CD4-positive, alpha-beta T cell treated with Interleukin-17A for 1 hour (primary cell): ENCODE measurements around the gene NME5.
A peak's percentile ranks its signal among the peaks of the same experiment; 100 is the strongest.

Experiments used
- DNase-seq: peaks from one replicate; pipeline ENCODE4 v3.0.0-alpha.2; 2020

Gene NME5

DNA sequence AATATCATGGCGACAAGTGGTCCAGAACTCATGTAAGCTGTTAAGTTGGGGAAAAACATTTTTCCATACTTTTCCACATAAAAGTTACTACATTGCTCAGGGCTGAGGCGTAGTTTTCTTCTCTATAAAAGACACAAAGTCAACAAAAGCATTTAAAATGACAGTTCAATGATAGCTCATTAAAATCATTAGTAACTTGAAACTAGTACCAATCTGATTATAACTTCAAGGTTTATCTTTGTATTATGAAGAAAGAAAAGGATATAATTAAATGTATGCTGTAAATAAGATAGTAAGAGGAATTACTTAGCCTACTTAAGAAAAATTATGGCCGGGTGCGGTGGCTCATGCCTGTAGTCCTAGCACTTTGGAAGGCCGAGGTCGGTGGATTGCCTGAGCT lies 9.9 kb downstream of the NME5 start:
- no peak for DNase-seq

DNA sequence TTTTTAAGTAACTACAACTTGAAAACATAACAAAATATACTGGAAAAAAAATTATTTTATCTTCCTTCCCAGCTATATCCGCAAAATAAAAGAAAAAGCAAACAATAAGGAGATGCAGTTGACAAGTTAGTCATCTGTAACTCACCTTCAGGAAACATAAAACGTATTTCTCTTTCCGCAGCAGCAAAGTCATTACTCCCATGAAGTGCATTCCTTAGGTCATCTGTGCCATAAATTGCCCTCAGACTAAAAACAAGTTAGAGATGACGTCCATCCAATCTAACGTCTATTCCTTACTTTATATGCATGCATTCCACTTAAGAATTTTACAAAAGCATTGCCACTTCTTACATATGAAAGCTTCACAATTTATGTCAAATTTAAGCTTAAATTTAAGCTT lies 10.9 kb downstream of the NME5 start:
- DNase-seq: no peak

DNA sequence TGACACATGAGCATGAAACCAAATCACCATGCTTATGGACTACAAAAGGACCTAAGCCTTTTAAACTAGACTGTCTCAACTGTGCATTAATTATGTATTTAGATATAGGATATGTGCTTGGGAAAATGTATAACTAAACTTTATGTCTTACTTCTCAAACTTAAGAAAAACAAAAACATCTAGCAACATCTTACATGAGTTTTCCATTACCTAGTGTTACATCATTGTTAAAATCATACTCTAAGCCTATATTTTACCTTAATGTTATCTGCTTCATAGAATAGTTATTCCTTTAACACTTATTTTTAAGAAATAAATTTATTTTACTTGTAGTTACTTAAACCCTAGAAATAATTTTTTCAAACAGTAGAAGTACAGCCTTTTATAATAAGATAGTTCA lies 24.0 kb downstream of the NME5 start:
- no peak for DNase-seq

DNA sequence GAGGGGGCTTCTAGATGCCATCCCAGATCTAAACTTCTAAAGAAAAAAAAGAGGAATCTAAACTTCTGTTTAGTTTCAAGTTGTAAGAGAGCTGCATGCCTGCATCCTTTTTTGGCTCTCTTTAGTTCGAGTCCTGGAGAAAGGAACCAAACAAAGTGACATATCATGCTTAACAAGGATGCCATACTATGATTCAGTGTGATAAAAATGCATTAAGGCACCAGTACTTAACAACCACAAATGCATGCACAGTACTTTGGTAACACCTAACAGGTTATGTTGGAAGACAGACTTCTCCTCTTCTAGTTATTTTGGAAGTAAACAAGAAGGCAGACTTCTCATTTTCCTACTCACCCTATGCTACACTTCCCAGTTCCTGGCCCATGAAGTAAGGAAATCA lies 27.3 kb downstream of the NME5 start:
- no peak for DNase-seq

DNA sequence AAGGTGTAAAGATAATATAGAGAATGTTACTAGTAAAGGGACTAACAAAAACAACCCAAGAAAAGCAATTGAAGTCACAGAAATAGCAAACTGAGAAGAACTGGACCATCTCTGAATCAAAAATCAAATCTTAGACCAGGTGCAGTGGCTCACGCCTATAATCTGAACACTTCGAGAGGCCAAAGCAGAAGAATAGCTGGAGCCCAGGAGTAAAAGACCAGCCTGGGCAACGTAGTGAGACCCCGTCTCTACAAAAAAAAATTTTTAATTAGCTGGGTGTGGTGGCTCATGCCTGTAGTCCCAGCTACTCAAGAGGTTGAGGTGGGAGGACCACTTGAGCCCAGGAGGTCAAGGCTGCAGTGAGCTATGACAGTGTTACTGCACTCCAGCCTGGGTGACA lies 28.0 kb downstream of the NME5 start:
- no peak for DNase-seq

DNA sequence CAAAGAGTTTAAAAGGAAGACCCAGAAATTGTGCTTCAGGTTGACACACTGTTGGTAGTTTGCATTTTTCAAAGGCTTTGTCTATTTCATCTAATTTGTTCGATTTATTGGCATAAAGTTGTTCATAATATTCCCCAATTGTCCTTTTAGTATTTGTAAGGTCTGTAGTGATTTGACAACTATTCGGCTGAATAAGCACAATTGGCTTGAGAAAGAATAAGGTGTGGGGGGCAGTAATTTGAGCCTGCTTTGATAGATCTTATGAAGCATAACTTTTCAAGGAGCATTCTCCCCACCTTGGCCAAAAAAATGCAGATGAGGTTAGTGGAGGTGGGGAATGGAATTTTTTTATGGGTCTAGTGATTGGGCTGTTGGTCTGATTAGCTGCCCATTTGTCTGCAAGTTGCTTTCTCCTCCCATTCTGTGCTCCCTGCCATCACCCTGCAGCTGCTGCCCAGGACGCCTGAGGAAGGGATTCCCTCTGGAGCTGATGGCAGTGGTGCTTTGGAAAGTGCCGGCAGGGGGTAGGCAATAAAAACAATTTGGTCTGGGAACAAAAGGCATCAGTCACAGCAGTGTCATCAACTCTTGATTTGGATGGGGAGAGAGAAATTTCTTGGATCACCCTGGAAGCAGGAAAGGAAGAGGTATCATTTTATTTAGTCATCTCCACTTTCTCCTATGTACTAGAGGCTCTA lies 28.8 kb downstream of the NME5 start:
- no peak for DNase-seq

DNA sequence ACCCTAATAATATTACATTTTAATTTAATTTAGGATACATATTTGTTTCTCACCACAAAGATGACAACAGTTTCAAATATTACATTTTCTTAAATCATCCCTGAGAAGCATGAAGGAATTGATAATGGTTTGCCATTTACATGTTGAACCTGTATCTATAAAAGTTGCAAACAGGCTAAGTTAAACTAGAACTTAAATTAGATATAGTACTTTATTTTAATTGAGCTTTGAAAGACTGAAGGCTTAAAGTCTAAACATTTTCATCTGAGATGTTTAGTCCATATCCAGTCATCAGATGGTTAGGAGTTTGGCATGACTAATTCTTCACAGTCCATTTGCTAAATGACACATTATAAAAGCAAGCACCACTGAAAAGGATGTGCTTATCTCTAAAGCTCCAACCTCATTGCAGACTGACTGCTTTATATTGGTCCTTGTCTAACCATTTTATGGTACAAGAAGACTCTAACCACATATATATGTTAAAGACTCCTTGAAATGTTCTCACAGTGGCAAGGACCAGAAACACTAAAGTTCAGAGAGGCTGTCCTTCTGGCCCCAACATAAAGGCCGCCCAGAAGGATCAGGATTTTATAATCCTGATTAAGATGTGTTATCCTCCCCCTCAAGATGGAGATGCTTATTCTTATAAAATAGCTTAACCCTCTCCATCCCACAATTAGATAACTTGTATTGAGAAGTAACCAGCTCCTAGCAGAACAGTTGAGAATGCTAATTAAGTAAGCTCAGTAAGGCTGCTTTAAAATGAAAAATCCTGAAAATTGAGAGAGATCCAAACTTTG lies 29.6 kb downstream of the NME5 start:
- DNase-seq: no peak

DNA sequence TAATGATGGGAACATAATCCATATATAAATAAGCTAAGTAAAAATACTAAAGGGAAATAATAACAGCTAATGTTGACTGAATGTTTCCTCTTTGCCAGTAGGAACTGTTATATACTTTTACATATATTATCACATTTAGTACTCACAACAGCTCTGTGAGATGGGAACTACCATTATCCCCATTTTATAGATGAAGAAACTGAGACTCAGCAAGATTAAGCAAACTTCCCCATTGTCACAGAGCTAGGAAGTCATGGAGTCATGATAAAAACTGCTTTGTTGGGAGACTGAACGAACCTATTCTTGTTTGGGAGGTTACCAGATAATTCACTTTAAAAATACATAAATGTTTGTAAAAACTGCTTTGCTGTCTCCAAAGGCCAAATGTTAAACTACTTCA lies 32.0 kb downstream of the NME5 start:
- DNase-seq: no peak

DNA sequence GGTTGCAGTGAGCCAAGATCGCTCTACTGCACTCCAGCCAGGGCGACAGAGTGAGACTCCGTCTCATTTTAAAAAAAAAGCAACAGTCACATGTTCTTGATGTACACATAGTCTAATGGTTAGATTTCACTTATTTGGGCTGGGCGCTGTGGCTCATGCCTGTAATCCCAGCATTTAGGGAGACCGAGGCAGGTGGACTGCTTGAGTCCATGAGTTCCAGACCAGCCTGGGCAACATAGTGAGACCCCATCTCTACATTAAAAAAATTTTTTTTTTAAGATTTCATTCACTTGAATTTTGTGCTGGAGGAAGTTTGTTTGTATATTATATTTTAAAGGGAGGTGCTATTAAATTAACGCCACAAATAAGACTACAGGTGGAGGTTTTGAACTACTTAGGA lies 33.5 kb downstream of the NME5 start:
- no peak for DNase-seq

DNA sequence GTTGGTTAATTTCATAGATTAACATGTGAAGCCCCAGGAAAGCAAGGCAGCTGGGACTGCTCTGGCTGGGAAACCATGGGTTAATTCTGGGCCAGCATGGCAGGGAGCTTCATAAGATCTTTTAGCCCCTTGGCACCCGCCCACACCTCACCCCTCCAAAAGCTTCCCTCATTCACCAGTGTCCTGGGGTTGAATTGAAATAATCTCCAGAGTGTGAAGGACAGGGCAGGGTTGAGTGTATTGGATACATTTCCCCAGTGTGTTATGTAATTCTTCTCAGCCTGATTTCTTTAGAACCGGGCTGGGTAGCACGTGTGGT lies 36.0 kb downstream of the NME5 start:
- DNase-seq: no peak

DNA sequence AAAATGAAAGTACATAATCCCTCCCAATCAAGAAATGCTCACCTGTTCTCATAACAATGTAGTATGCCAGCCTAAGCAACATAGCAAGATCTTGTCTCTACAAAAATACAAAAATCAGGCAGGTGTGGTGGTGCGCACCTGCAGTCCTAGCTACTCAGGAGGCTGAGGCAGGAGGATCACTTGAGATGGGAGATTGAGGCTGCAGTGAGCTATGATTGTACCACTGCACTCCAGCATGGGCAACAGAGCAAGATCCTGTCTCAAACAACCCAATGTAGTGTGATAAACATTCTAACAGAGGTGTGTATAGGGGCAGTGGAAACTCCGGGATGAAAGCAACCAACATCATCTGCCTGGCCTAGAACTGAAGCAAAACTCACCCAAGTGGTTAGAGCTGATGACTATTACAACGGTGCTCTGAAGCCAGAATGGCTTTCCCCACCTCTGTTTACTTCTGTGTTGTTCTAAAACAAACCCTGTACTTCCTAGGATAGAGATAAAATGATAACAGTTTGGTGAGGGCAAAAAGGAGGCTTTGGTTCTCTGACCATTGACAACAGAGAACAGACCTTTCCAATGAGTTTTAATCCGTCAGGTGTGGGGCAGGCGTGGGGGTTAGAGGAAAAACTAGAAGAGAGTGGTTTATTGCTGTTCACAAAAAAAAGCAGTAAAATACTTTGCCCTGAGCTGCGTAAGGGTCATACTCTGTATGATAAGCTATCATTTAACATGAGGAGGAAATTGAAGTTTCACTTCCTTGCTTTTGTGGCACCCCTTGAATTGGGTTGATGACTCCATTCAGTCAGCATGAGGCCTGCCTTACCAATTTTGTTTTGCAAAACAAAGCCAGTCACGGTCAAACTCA lies 36.5 kb downstream of the NME5 start:
- DNase-seq: no peak

DNA sequence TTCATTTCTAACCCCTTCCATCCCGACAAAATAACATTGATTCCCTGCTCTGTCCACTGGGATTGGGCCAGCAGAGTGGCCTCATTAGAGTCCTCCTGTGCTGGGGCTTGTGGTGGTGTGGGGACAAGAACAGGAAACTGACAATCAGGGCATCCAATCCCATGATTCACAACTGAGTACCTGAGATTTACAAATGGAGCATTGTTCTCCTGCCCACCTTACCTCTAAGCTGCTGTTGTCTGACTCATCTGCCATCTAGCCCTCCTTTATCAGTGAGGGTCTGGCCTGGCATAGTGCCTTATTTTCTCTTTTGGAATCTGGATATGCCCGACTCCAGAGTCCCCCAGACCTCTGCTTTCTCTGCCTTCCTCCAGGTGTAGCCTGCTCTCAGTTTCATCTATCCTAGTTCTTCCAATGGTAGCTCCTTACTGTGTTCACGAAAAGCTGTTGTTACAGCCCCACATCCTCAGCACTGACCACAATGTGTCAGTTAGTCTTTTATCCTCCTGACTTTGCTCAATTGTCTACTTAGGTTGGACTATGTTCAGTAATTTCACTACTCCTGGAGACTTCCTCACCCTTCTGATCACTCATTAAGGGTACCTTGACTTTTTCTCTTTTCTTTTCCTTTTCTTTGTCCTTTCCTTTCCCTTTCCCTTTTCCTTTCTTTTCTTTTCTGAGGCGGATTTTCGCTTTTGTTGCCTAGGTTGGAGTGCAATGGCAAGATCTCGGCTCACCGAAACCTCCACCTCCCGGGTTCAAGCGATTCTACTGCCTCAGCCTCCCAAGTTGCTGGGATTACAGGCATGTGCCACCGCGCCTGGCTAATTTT lies 42.0 kb downstream of the NME5 start:
- DNase-seq: no peak

DNA sequence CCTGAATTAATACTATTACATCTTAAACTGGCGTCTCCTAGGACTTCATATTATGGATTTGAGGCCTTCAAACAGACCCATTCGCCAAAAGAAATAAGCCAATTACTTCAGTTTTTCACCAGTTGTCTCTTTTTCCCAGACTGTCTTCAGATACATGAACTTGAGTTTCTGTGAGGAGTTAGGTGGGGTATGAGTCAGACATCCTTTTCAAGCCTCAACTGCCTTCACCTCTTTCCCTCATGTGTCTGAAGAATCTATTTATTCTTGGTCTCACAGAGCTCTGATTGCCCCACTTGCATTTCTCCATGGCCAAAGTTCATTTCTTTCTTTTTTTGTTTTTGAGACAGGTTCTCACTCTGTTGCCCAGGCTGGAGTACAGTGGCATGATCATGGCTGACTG lies 42.9 kb downstream of the NME5 start:
- no peak for DNase-seq

DNA sequence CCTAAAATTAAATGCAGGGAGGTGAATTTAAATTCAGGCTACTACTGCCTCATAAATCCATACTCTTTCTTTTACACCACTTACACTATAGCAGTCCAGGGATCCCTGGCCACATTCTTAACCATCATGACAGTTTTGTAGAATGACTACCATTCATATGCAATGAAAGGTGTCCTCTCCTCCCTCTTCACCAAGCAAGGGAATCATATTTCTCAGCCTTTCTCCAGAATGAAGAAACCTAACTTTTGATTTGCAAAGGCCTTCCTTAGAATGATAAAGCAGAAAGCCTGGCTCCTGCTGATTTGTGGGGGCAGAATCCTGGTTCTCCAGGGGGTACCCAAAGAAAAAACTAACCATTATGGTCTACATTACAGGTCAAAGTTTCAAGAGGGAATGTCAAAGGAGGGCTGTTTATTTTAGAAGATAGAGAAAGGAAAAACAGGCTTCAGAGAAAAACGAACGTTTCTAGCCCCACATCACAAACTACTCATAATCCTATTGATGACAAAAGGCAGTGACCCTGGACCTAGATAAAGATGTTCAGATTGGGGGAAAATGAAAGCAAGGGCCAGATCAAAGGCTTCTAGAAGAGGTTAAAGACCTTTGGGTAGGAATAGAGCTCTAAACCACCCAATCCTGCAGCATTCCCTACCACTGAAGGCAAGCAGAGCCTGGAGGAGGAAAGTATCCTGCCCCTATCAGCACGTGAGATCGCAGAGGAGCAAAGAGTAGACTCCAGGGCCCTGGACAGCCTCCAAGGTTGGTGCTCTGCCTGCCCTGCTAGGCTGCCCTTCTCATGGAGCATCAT lies 43.9 kb downstream of the NME5 start:
- DNase-seq: no peak

DNA sequence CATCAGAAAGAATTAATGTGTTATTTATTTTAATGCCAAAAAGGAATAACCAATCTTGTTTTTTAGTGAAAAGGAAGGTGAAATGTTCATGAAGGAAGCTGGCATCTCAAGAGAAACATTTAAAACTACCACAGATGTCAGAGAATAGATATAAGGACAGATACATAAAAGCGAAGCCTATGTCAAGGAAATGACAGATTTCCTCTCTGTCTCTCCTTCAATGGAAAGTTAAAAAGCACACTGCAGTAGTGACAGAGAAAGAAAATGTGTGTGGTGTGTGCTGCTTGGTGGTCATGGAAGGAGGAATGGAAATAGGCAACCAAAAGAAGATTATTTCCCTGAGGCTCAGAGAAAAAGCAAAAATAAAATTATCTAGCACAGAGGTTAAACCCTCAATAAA lies 46.2 kb downstream of the NME5 start:
- no peak for DNase-seq

DNA sequence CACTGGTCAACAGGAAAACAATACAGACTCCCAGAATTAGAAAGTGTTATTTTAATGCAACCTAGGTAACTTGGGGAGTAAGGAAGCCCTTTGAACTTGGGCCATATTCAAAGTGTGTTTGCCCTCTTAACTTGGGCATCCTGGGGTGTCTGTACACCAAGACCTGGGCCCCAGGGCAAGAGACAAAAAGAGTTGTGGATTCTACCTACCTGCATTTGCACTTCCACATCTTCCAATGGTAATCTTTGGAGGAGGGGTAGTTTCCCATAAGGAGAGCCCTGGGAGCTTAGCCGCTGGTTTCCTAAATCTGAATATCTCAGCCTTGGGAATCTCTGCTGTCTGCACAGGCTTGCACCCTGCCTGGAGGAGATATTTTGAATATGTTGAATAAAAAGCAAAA lies 46.9 kb downstream of the NME5 start:
- no peak for DNase-seq

DNA sequence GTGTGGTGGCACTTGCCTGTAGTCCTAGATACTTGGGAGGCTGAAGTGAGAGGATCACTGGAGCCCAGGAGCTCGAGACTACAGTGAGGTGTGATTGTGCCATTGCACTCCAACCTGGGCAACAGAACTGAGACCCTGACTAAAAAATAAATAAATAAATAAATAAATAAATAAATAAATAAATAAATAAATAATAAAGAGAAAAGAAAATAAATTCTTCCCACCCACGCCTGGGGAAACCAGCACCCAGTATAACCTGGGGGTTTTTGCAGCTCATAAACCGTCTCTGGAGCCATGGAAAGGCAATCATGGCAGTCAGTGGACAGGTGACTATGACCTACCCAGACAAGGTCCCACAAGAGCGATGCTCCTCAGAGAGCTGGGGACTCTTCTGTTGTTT lies 47.5 kb downstream of the NME5 start:
- DNase-seq: no peak

DNA sequence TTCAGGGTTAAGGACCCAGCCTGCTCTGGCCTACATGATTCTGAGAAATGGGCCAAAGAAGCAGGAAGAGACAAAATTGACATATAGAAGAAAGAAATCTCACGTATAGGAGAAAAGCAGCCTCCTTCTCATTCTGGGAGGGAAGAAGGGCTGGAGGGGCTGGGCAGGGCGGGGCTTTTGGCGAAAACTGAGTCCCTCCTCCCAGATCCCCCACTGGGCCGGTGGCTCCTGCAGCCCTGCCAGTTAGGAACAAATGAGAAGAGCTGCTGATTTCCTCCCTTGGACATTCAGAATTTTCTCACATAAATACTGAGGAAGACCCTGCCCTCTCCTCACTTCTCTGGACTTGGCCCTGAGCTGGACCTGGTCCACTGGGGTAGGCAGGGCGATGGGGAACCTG lies 55.5 kb downstream of the NME5 start, which contains the start of gene WNT8A:
WNT8A (plus strand) TSS at position 332 of the 400 bp plus-strand sequence. CDS start 95 bp downstream, outside the sequence.
- no peak for DNase-seq

DNA sequence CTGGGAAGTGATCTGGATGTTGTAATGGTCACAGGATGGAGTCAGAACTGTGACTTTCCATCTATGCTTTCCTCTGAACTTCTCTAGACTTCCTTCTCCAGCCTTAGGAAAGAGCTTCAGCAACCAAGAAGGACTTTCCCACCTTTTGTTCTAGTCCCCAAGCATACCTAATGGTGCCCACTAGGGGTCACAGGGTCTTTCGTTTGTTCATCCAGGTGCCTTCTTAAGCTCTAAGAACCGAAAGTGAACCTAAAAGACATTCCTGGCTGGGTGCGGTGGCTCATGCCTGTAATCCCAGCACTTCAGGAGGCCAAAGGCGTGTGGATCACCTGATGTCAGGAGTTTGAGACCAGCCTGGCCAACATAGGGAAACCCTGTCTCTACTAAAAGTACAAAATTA lies 57.2 kb downstream of the NME5 start:
- no peak for DNase-seq

DNA sequence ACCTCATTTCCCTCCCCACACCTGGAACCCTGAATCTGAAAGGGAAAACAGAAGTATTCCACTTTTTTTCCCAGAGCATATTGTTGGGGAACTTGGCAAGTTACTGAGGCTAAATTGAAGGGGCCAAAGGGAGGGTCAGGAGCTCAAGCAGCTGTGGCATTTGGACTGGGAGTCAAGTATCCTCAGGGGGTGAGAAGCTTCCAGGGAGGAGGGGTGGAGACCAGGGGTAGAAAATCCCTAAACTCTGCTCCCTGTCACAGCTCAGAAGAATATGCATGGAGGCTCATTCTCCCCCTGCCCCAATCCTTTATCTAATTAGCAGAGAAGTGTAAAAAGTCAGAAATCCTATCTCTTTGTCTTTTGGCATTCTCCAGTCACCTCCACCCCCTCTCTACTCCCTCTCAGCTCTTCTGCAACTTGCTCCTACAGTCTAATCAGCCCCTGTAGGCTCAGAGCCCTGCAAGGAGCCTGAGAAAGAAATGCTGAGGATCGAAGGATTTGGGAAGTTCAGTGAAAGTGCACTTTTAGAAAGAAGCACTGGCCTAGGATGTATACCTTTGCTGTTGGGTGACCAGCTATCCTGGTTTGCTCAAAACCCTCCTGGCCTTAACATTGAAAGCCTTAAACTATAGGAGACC lies 61.1 kb downstream of the NME5 start:
- DNase-seq: no peak

DNA sequence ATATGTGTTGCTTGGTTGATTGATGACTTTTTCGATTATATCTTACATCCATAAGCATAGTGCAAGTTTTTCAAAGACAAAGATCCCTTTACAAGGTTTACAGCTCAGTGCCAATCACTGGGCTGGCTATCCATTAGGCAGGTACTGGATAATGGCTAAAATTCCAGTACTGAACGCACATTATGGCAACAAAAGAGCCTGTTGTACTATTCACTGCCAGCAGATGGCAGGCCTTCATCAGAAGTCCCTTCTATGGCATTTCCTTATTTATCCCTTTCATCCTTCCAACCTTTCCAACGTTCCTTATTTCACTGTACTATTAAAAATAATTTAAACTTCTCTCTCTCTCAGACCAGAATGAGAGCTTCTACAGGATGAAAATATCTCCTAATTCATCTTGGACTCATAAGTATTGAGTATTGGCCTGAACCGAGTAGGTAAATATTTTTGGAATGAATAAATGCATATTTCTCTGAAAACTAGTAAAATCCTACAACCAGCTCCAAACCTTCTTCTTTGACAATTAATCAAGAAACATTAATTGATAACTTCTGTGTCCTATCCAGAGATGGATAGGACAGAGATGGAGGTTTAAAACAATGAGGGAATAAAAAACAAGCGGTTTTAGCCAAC lies 62.0 kb downstream of the NME5 start:
- peak; percentile 57 for DNase-seq
